HCT116 (cell line): ENCODE results near the gene HOXB7. TPM values are rescaled to one million over a fixed set of nuclear protein-coding genes. Genes with fewer than 3 reads are reported as not detected.

Experiments used
- ATAC-seq: fragments of 200-7000 bp; cut with Tn5 transposase; 2 replicates; pipeline ENCODE4 v1.9.1; 2020; ENCODE audit warnings: mild to moderate bottlenecking, moderate library complexity
- BruUV-seq: library from RNA; stranded (reverse); fragments of 400-500 nt; replicated peaks from 2 replicates; lab custom pipeline; 2021; lab: Mats Ljungman, UMichigan
- CTCF ChIA-PET: fragments of 300-600 bp; sonication (Branson Sonifier 250); formaldehyde crosslinking; loops from one replicate; lab custom pipeline; 2021; ENCODE audit warnings: antibody characterized with exemption; lab: Charles Lee
- POLR2A ChIA-PET: fragments of 300-600, 350-600 bp; sonication (Branson Sonifier 250); formaldehyde crosslinking; loops from one replicate; lab custom pipeline; 2021; ENCODE audit warnings: antibody characterized with exemption; lab: Charles Lee
- RAD21 ChIA-PET, 2 experiments: fragments of 300-600 bp; sonication (Branson Sonifier 250); formaldehyde crosslinking; loops; one replicate each; lab custom pipeline; 2023; ENCODE audit warnings: low total read pairs in 2 of 2; ENCODE audit not compliant: uncharacterized antibody in 2 of 2, unreplicated experiment in 2 of 2, low non-redundant PET in 1 of 2; lab: Charles Lee
- DNase-seq: peaks from one replicate; pipeline ENCODE4 v3.0.0-alpha.2; 2010; ENCODE audit warnings: low read depth, low spot score
- H2AFZ ChIP-seq: fragments of 200-600 bp; shearing (Covaris generic), sonication (generic); 2 replicates; pipeline ENCODE4 v1.6.1; 2017; ENCODE audit warnings: low read depth, mixed run types, mixed read lengths, antibody characterized with exemption, low read length; ENCODE audit not compliant: poor library complexity, severe bottlenecking
- H3K27ac ChIP-seq: 2 replicates; pipeline ENCODE4 v1.5.1; 2012; ENCODE audit warnings: low read depth, low read length
- H3K27me3 ChIP-seq: fragments of 200-600 bp; sonication (generic); 2 replicates; pipeline ENCODE4 v1.6.1; 2016; ENCODE audit warnings: mixed run types, low read length, mixed read lengths; ENCODE audit not compliant: insufficient read depth
- H3K36me3 ChIP-seq, 2 experiments: fragments of 200-500 bp in 1 of 2; fragments of 200-600 bp in 1 of 2; sonication (Bioruptor generic) in 1 of 2; sonication (generic) in 1 of 2; 2 replicates each; pipeline versions ENCODE4 v1.5.1 to v1.6.1; 2014 to 2016; ENCODE audit warnings: low read length in 2 of 2, inconsistent platforms in 1 of 2, mixed read lengths in 1 of 2, mixed run types in 1 of 2; ENCODE audit not compliant: insufficient read depth in 2 of 2, control insufficient read depth in 1 of 2
- H3K4me1 ChIP-seq, 2 experiments: fragments of 200-600 bp in 1 of 2; sonication (generic) in 1 of 2; 2 replicates each; pipeline versions ENCODE4 v1.5.1 to v1.6.1; 2012 to 2017; ENCODE audit warnings: low read length in 2 of 2, inconsistent platforms in 1 of 2, mild to moderate bottlenecking in 1 of 2, mixed read lengths in 1 of 2, mixed run types in 1 of 2, moderate library complexity in 1 of 2; ENCODE audit not compliant: insufficient read depth in 2 of 2, control insufficient read depth in 1 of 2
- H3K4me2 ChIP-seq: fragments of 200-600 bp; sonication (generic); 2 replicates; pipeline ENCODE4 v1.6.1; 2017; ENCODE audit warnings: mixed run types, low read length, mixed read lengths
- H3K4me3 ChIP-seq, 2 experiments: fragments of 200-600 bp in 1 of 2; sonication (generic) in 1 of 2; replicated peaks in 1 of 2; 2 replicates each; pipeline ENCODE4 v1.5.1; 2011 to 2016; ENCODE audit warnings: low read length in 2 of 2, control low read depth in 1 of 2, low read depth in 1 of 2, mild to moderate bottlenecking in 1 of 2, mixed read lengths in 1 of 2, mixed run types in 1 of 2
- H3K79me2 ChIP-seq: fragments of 200-600 bp; sonication (generic); 2 replicates; pipeline ENCODE4 v1.6.1; 2017; ENCODE audit warnings: mild to moderate bottlenecking, mixed run types, low read length, moderate library complexity, mixed read lengths; ENCODE audit not compliant: insufficient read depth
- H3K9ac ChIP-seq: fragments of 200-600 bp; sonication (generic); 2 replicates; pipeline ENCODE4 v1.6.1; 2016; ENCODE audit warnings: low read length, mixed read lengths
- H3K9me2 ChIP-seq: fragments of 200-600 bp; sonication (generic), shearing (Covaris generic); 2 replicates; pipeline ENCODE4 v1.6.1; 2017; ENCODE audit warnings: mixed run types, mild to moderate bottlenecking, moderate library complexity; ENCODE audit not compliant: insufficient read depth
- H3K9me3 ChIP-seq, 2 experiments: fragments of 200-500 bp in 1 of 2; fragments of 200-600 bp in 1 of 2; sonication (Bioruptor generic) in 1 of 2; sonication (generic) in 1 of 2; 2 replicates each; pipeline ENCODE4 v1.6.1; 2014 to 2017; ENCODE audit warnings: low read length in 2 of 2, mixed read lengths in 2 of 2, inconsistent platforms in 1 of 2, low read depth in 1 of 2, mild to moderate bottlenecking in 1 of 2, mixed run types in 1 of 2, moderate library complexity in 1 of 2; ENCODE audit not compliant: control insufficient read depth in 1 of 2, insufficient read depth in 1 of 2
- H4K20me1 ChIP-seq: fragments of 200-600 bp; sonication (generic), shearing (Covaris generic); 2 replicates; pipeline ENCODE4 v1.6.1; 2017; ENCODE audit warnings: mixed run types, mild to moderate bottlenecking, moderate library complexity; ENCODE audit not compliant: insufficient read depth
- ATF3 ChIP-seq: IDR thresholded peaks from 2 replicates; pipeline ENCODE4 v1.6.1; 2012
- CBX3 ChIP-seq: IDR thresholded peaks from 2 replicates; pipeline ENCODE4 v1.6.1; 2012; ENCODE audit warnings: low read depth
- CEBPB ChIP-seq: IDR thresholded peaks from 2 replicates; pipeline ENCODE4 v1.6.1; 2012; ENCODE audit warnings: low read depth
- CTCF ChIP-seq, 3 experiments: fragments of 200-600 bp in 1 of 3; sonication (generic) in 1 of 3; IDR thresholded peaks in 2 of 3; conservative IDR thresholded peaks in 1 of 3; 2 replicates each; pipeline ENCODE4 v1.5.1; 2012 to 2017; ENCODE audit warnings: low read depth in 2 of 3, low read length in 2 of 3, antibody characterized with exemption in 1 of 3, borderline replicate concordance in 1 of 3, control low read depth in 1 of 3, mild to moderate bottlenecking in 1 of 3, mixed read lengths in 1 of 3, mixed run types in 1 of 3, moderate library complexity in 1 of 3; ENCODE audit not compliant: insufficient read depth in 1 of 3
- EGR1 ChIP-seq: IDR thresholded peaks from 2 replicates; pipeline ENCODE4 v1.6.1; 2012; ENCODE audit warnings: low read depth
- EZH2 ChIP-seq: fragments of 200-600 bp; sonication (generic); IDR thresholded peaks from 2 replicates; pipeline ENCODE4 v1.6.1; 2017; ENCODE audit warnings: antibody characterized with exemption, mixed run types
- FOSL1 ChIP-seq: IDR thresholded peaks from 2 replicates; pipeline ENCODE4 v1.6.1; 2012; ENCODE audit warnings: low read depth
- MAX ChIP-seq: IDR thresholded peaks from 2 replicates; pipeline ENCODE4 v1.6.1; 2012
- POLR2A ChIP-seq: IDR thresholded peaks from 2 replicates; pipeline ENCODE4 v1.7.0; 2011; ENCODE audit warnings: borderline replicate concordance; ENCODE audit not compliant: insufficient read depth, insufficient read length; ENCODE audit errors: extremely low read depth
- POLR2AphosphoS5 ChIP-seq: IDR thresholded peaks from 2 replicates; pipeline ENCODE4 v1.6.1; 2011; ENCODE audit warnings: mild to moderate bottlenecking, low read depth, low read length, moderate library complexity
- RAD21 ChIP-seq: IDR thresholded peaks from 2 replicates; pipeline ENCODE4 v1.6.1; 2012; ENCODE audit warnings: low read depth, mild to moderate bottlenecking
- SIN3A ChIP-seq: IDR thresholded peaks from 2 replicates; pipeline ENCODE4 v1.6.1; 2012; ENCODE audit warnings: low read depth
- SP1 ChIP-seq: IDR thresholded peaks from 2 replicates; pipeline ENCODE4 v1.6.1; 2012; ENCODE audit warnings: low read depth
- YY1 ChIP-seq: IDR thresholded peaks from 2 replicates; pipeline ENCODE4 v1.6.1; 2011; ENCODE audit warnings: low read length, low read depth, moderate library complexity, mild to moderate bottlenecking; ENCODE audit not compliant: insufficient replicate concordance; ENCODE audit errors: extremely low read depth
- ZFX ChIP-seq: fragments of 450-650 bp; IDR thresholded peaks from 2 replicates; pipeline ENCODE4 v1.6.1; 2017
- ZNF274 ChIP-seq: fragments of 200-500 bp; sonication (Bioruptor generic); IDR thresholded peaks from 2 replicates; pipeline ENCODE4 v1.6.1; 2014; ENCODE audit warnings: mild to moderate bottlenecking, low read depth, low read length, inconsistent platforms
- intact Hi-C: fragments of 100-400 bp; cut with micrococcal nuclease; formaldehyde crosslinking; loops from 2 replicates; pipeline ENCODE4 v1.10.0; 2022
- total RNA-seq: library from RNA; stranded (reverse); gene quantifications from one replicate; pipeline ENCODE4 v1.2.1, GENCODE V29; 2021; ENCODE audit not compliant: unreplicated experiment

The HOXB7 gene
- total RNA-seq, 1 experiment from 2014 or later = 33.6 TPM

- Histone ChIP-seq H3K79me2 (peaks cover 70% of the 10 kb centered on the region), H3K36me3 (no peaks in the 10 kb centered on the region; a peak in 1 of 4 replicates), H3K9me3 (no peaks in the 10 kb centered on the region)
- BruUV-seq = no TSS peak
- TF ChIP-seq POLR2A (no peak), POLR2AphosphoS5 (no peak), EGR1 (no peak), CEBPB (no peak), CTCF (IDR thresholded peaks at IDR 0.05 in 2 of 3, conservative IDR thresholded peaks at IDR 0.05 in 1 of 3; ENCODE audit: borderline replicate concordance in 1 of 3, insufficient read depth in 1 of 3, low read depth in 2 of 3, low read length in 2 of 3) (no peak), FOSL1 (no peak), SIN3A (no peak), SP1 (no peak), ZFX (no peak), CBX3 (no peak), RAD21 (no peak), EZH2 (no peak), YY1 (no peak), MAX (no peak), ZNF274 (no peak), ATF3 (no peak)
- TF ChIP-seq, all 23 proteins: peak for 0
- DNase-seq = no peak
- Histone ChIP-seq H3K27ac (no peak overlapping the region), H4K20me1 (no peaks in the 10 kb centered on the region), H3K4me2 (no peak overlapping the region), H3K27me3 (no peaks in the 10 kb centered on the region), H2AFZ (no peak overlapping the region), H3K4me1 (no peaks in the 10 kb centered on the region), H3K9me2 (no peaks in the 10 kb centered on the region), H3K9ac (no peak overlapping the region), H3K4me3 (no peak overlapping the region)
- ChIA-PET CTCF (no interaction called here), RAD21 (no interaction called here), POLR2A (no interaction called here)
- ATAC-seq = no peak
- intact Hi-C loops = no loop called here
Observed at GRCh38 chr17:48569674-48570324, 41.0 kb downstream of the HOXB7 start.
